Esophagus squamous epithelium (tissue), 4 donors: ENCODE measurements around the gene MATK.

ENCODE experiments used
- CTCF ChIP-seq, 6 experiments: fragments of 450-650 bp in 4 of 6; fragments of 200-600 bp in 2 of 6; sonication (generic) in 2 of 6; IDR thresholded peaks; one replicate each; pipeline ENCODE4 v1.5.1; 2016 to 2019; ENCODE audit warnings: antibody characterized with exemption in 6 of 6, mild to moderate bottlenecking in 4 of 6, moderate library complexity in 4 of 6
- POLR2A ChIP-seq, 4 donors: fragments of 450-650 bp; IDR thresholded peaks; one replicate each; pipeline ENCODE4 v1.6.1; 2017; ENCODE audit warnings: antibody characterized with exemption in 4 of 4, mild to moderate bottlenecking in 4 of 4, moderate library complexity in 3 of 4

GRCh38 chr19:3782903-3783302, 3.3 kb downstream of the MATK start:
- TF ChIP-seq POLR2A (IDR thresholded peaks at IDR 0.05) (no peak), CTCF (IDR thresholded peaks at IDR 0.05) (no peak)
